ENCODE measurements around the gene RBM17. TPM values are rescaled to one million over a fixed set of nuclear protein-coding genes. Genes with fewer than 3 reads are reported as not detected.

RBM17 gene
- total RNA-seq, 1 experiment from 2014 or later = 65.4 TPM

DNA sequence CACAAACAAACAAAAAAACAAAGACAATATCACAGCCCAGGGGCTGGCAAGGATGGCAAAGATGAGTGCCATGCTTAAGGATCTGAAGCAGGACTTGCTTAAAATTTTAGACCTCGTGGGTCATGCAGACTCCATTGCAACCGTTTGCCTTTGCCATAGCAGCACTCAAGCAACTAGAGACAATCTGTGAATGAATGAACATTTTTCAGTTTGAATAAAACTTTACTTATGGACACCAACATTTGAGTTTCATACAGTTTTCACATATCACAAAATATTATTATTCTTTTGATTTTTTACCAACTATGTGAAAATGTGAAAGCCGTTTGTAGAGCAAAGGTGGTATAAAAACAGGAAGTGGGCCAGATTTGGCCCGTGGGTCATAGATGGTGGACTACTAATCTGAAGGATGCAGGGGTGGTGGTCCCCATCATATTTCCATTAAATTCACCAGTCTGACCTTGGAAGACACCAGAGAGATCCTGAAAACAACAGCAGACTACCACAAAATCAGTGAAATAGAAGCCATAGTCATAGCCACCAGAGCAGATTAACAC, 8.3 kb upstream of the RBM17 start:
- no TSS peak for BruUV-seq (replicated peaks)
- ATAC-seq (no peak), DNase-seq (ENCODE audit: low read depth, low spot score) (no peak)
- ChIA-PET CTCF (no interaction called here), POLR2A (no interaction called here)
- in situ Hi-C loops (cut with HindIII; ENCODE audit: low pct_unique_long_range_greater_than_20kb, low sequenced_read_pairs) (no loop called here), intact Hi-C loops (cut with micrococcal nuclease; ENCODE audit: unreplicated experiment) (no loop called here)
- Histone ChIP-seq H3K4me3 (ENCODE audit: low read depth in 2 of 2, low read length in 2 of 2) (no peak overlapping the region), H3K27me3 (ENCODE audit: control insufficient read depth, insufficient read depth, low read length) (no peaks in the 10 kb centered on the region), H3K27ac (ENCODE audit: low read length) (no peak overlapping the region), H3K9me3 (ENCODE audit: control insufficient read depth, insufficient read depth, low read depth, low read length) (no peaks in the 10 kb centered on the region), H3K4me1 (ENCODE audit: control insufficient read depth, insufficient read depth, low read length) (no peaks in the 10 kb centered on the region), H3K36me3 (ENCODE audit: control insufficient read depth, insufficient read depth, low read length) (no peaks in the 10 kb centered on the region)
- TF ChIP-seq POLR2AphosphoS5 (IDR thresholded peaks at IDR 0.05; ENCODE audit: low read depth, low read length) (no peak), TCF7L2 (IDR thresholded peaks at IDR 0.05; ENCODE audit: low read depth, low read length) (no peak), SIN3A (IDR thresholded peaks at IDR 0.05; ENCODE audit: borderline replicate concordance, insufficient read depth, low read depth, low read length) (no peak)
- TF ChIP-seq, protein P1, sequence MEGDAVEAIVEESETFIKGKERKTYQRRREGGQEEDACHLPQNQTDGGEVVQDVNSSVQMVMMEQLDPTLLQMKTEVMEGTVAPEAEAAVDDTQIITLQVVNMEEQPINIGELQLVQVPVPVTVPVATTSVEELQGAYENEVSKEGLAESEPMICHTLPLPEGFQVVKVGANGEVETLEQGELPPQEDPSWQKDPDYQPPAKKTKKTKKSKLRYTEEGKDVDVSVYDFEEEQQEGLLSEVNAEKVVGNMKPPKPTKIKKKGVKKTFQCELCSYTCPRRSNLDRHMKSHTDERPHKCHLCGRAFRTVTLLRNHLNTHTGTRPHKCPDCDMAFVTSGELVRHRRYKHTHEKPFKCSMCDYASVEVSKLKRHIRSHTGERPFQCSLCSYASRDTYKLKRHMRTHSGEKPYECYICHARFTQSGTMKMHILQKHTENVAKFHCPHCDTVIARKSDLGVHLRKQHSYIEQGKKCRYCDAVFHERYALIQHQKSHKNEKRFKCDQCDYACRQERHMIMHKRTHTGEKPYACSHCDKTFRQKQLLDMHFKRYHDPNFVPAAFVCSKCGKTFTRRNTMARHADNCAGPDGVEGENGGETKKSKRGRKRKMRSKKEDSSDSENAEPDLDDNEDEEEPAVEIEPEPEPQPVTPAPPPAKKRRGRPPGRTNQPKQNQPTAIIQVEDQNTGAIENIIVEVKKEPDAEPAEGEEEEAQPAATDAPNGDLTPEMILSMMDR (IDR thresholded peaks at IDR 0.05) = no peak
- TF ChIP-seq, protein P2, sequence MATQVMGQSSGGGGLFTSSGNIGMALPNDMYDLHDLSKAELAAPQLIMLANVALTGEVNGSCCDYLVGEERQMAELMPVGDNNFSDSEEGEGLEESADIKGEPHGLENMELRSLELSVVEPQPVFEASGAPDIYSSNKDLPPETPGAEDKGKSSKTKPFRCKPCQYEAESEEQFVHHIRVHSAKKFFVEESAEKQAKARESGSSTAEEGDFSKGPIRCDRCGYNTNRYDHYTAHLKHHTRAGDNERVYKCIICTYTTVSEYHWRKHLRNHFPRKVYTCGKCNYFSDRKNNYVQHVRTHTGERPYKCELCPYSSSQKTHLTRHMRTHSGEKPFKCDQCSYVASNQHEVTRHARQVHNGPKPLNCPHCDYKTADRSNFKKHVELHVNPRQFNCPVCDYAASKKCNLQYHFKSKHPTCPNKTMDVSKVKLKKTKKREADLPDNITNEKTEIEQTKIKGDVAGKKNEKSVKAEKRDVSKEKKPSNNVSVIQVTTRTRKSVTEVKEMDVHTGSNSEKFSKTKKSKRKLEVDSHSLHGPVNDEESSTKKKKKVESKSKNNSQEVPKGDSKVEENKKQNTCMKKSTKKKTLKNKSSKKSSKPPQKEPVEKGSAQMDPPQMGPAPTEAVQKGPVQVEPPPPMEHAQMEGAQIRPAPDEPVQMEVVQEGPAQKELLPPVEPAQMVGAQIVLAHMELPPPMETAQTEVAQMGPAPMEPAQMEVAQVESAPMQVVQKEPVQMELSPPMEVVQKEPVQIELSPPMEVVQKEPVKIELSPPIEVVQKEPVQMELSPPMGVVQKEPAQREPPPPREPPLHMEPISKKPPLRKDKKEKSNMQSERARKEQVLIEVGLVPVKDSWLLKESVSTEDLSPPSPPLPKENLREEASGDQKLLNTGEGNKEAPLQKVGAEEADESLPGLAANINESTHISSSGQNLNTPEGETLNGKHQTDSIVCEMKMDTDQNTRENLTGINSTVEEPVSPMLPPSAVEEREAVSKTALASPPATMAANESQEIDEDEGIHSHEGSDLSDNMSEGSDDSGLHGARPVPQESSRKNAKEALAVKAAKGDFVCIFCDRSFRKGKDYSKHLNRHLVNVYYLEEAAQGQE (IDR thresholded peaks at IDR 0.05; ENCODE audit: insufficient read depth in 1 of 2, low read depth in 2 of 2, low read length in 1 of 2) = no peak

DNA sequence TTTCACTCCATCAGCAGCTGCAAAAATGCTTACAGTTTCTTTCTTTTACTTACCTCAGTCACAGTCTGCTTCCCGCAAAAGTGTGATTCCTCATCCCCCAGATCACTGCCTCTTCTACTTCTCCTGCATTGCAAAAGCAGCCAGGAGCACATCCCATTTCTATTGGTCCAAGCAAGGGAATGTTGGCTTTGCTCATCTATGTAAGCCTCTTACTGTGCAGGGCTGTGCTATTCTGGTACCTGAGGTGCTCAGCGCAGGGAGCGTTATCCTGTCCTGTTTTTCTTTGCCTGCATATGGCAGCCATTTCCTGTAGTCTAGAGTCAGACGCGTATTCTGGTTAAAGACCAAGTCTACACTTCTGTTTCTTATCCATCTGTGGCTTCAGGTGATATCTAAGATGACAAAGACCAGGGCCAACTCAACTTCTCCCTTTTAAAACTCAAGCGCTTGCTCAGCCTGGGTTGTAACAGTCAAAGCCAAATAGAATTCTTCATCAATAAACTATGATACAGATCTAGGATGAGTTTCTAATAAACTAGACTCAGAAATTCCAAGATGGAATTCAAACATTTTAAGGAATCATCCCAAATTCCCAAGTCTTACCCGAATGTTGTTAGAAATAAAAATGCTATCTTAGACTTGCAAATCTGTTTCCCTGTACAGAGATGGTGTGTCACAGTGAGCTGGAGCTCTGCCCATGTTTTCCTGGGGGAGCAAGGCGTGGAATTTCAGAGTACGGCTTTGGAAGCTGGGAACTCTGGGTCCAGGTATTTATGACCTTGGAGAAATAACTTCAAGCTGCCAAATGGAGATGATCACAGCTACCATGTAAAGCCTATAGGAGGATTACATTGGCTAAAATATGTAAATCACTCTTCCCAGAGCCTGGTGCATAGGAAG, 6.1 kb upstream of the RBM17 start:
- no peaks in the 10 kb centered on the region for H3K36me3 ChIP-seq (ENCODE audit: control insufficient read depth, insufficient read depth, low read length)

More for the DNA sequence above, 6.1 kb upstream of the RBM17 start:
- TF ChIP-seq, protein P2 (IDR thresholded peaks at IDR 0.05; ENCODE audit: insufficient read depth in 1 of 2, low read depth in 2 of 2, low read length in 1 of 2) = no peak
- TF ChIP-seq POLR2AphosphoS5 (IDR thresholded peaks at IDR 0.05; ENCODE audit: low read depth, low read length) = no peak
- TF ChIP-seq SIN3A (IDR thresholded peaks at IDR 0.05; ENCODE audit: borderline replicate concordance, insufficient read depth, low read depth, low read length) = no peak
- DNase-seq (ENCODE audit: low read depth, low spot score) (no peak), ATAC-seq (no peak)
- CTCF ChIA-PET = no interaction called here
- no peak overlapping the region for H3K27ac ChIP-seq (ENCODE audit: low read length)
- POLR2A ChIA-PET = no interaction called here
- intact Hi-C loops (cut with micrococcal nuclease; ENCODE audit: unreplicated experiment) = no loop called here
- in situ Hi-C loops (cut with HindIII; ENCODE audit: low pct_unique_long_range_greater_than_20kb, low sequenced_read_pairs) = no loop called here
- no peak overlapping the region for H3K4me3 ChIP-seq (ENCODE audit: low read depth in 2 of 2, low read length in 2 of 2)
- no TSS peak for BruUV-seq (replicated peaks)
- no peaks in the 10 kb centered on the region for H3K9me3 ChIP-seq (ENCODE audit: control insufficient read depth, insufficient read depth, low read depth, low read length)
- H3K27me3 ChIP-seq (ENCODE audit: control insufficient read depth, insufficient read depth, low read length) = peaks cover 3% of the 10 kb centered on the region; the same call in 1 of the 2 replicates
- H3K4me1 ChIP-seq (ENCODE audit: control insufficient read depth, insufficient read depth, low read length) = 0 out of 2 replicates have a peak, but pooled peaks cover 2% of the 10 kb centered on the region

All from Panc1 (cell line).